ENCODE results near the gene PER1.

The PER1 gene

DNA sequence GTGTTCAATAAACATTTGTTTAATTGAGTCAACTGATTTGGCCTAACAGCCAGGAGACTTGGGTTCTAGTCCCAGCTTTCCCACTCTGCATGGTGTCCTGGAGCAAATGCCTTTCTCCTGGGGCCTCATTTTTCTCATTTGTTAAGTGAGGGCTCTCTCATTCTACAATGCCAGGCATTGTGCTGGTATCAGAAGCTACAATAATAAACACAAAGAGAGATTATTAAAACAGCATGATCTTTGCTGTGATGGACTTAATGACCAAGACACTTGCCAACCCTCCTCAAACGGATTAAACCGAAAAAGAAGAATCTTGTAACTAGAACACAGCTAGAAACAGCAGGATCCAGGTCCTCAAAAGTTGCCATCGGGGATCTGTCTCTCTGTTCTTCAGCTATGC, 15.3 kb upstream of the PER1 start:
- H3K9ac ChIP-seq (ENCODE audit: low read length): no peak overlapping the region

GRCh38 chr17:8166731-8167130, 14.5 kb upstream of the PER1 start:
- no peak overlapping the region for H3K9ac ChIP-seq (ENCODE audit: low read length)
- no peak overlapping the region for H2AFZ ChIP-seq (ENCODE audit: low read depth, low read length, severe bottlenecking)
- H3K27ac ChIP-seq (ENCODE audit: low read depth, low read length): no peak overlapping the region
- H3K9me3 ChIP-seq (ENCODE audit: insufficient read depth, low read length): no peaks in the 10 kb centered on the region
- H4K20me1 ChIP-seq (ENCODE audit: low read depth, low read length): no peaks in the 10 kb centered on the region
- TF ChIP-seq CTCF (IDR thresholded peaks at IDR 0.05; ENCODE audit: insufficient read depth, low read length, poor library complexity, severe bottlenecking) (no peak), EZH2phosphoT487 (conservative IDR thresholded peaks at IDR 0.05; ENCODE audit: low read length) (no peak)
- no peaks in the 10 kb centered on the region for H3K9me2 ChIP-seq (replicated peaks; ENCODE audit: insufficient read depth, low read length)
- no peaks in the 10 kb centered on the region for H3K27me3 ChIP-seq (ENCODE audit: low read length)
- no peak overlapping the region for H3K4me3 ChIP-seq (ENCODE audit: insufficient read depth, low read length, poor library complexity, severe bottlenecking)
- peaks cover 10% of the 10 kb centered on the region for H3K79me2 ChIP-seq (ENCODE audit: insufficient read depth, low read length)
- no peaks in the 10 kb centered on the region for H3K36me3 ChIP-seq (ENCODE audit: low read length)
- H3F3A ChIP-seq (ENCODE audit: insufficient read depth): peaks cover 13% of the 10 kb centered on the region
- no peak overlapping the region for H3K4me2 ChIP-seq (ENCODE audit: low read depth, low read length, poor library complexity, severe bottlenecking)

More for the DNA sequence above, 15.3 kb upstream of the PER1 start:
- Histone ChIP-seq H4K20me1 (ENCODE audit: low read depth, low read length) (no peaks in the 10 kb centered on the region), H3K36me3 (ENCODE audit: low read length) (no peaks in the 10 kb centered on the region), H3K9me3 (ENCODE audit: insufficient read depth, low read length) (no peaks in the 10 kb centered on the region), H3K27ac (ENCODE audit: low read depth, low read length) (no peak overlapping the region), H3K9me2 (replicated peaks; ENCODE audit: insufficient read depth, low read length) (no peaks in the 10 kb centered on the region), H3F3A (ENCODE audit: insufficient read depth) (peaks cover 17% of the 10 kb centered on the region), H3K4me2 (ENCODE audit: low read depth, low read length, poor library complexity, severe bottlenecking) (no peak overlapping the region), H2AFZ (ENCODE audit: low read depth, low read length, severe bottlenecking) (no peak overlapping the region), H3K4me3 (ENCODE audit: insufficient read depth, low read length, poor library complexity, severe bottlenecking) (no peak overlapping the region), H3K27me3 (ENCODE audit: low read length) (no peaks in the 10 kb centered on the region), H3K79me2 (ENCODE audit: insufficient read depth, low read length) (peaks cover 2% of the 10 kb centered on the region)
- TF ChIP-seq EZH2phosphoT487 (conservative IDR thresholded peaks at IDR 0.05; ENCODE audit: low read length): no peak
- no peak for TF ChIP-seq CTCF (IDR thresholded peaks at IDR 0.05; ENCODE audit: insufficient read depth, low read length, poor library complexity, severe bottlenecking)

DNA sequence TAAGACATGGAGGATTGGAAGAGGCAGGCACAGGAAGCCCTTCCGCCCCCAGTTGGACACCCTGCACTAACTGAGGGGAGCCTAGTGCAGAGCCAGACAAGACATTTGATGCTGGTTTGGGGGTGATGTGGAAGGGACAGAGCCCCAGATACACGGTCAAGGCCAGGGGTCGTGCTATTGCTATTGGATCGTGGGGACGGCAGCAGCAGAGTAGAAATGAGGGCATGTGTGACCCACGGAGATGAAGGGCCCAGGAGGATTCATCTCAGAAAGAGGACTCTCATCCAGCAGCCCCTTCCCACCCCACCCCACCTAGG, 12.6 kb upstream of the PER1 start:
- no peak overlapping the region for H3K4me2 ChIP-seq (ENCODE audit: low read depth, low read length, poor library complexity, severe bottlenecking)
- no peaks in the 10 kb centered on the region for H3K9me2 ChIP-seq (replicated peaks; ENCODE audit: insufficient read depth, low read length)
- no peak overlapping the region for H3K4me3 ChIP-seq (ENCODE audit: insufficient read depth, low read length, poor library complexity, severe bottlenecking)
- no peak overlapping the region for H3K9ac ChIP-seq (ENCODE audit: low read length)
- H3K9me3 ChIP-seq (ENCODE audit: insufficient read depth, low read length): no peaks in the 10 kb centered on the region
- H3F3A ChIP-seq (ENCODE audit: insufficient read depth): peaks cover 20% of the 10 kb centered on the region
- H3K36me3 ChIP-seq (ENCODE audit: low read length): no peaks in the 10 kb centered on the region
- H3K27ac ChIP-seq (ENCODE audit: low read depth, low read length): no peak overlapping the region
- H3K27me3 ChIP-seq (ENCODE audit: low read length): no peaks in the 10 kb centered on the region
- no peaks in the 10 kb centered on the region for H4K20me1 ChIP-seq (ENCODE audit: low read depth, low read length)
- H3K79me2 ChIP-seq (ENCODE audit: insufficient read depth, low read length): peaks cover 13% of the 10 kb centered on the region
- TF ChIP-seq EZH2phosphoT487 (conservative IDR thresholded peaks at IDR 0.05; ENCODE audit: low read length) (no peak), CTCF (IDR thresholded peaks at IDR 0.05; ENCODE audit: insufficient read depth, low read length, poor library complexity, severe bottlenecking) (no peak)
- H2AFZ ChIP-seq (ENCODE audit: low read depth, low read length, severe bottlenecking): no peak overlapping the region
